NCI-H774 (cell line): ENCODE measurements around the gene DTNA.
A peak's percentile ranks its signal among the peaks of the same experiment; 100 is the strongest.
"Not testable (repeated sequence)": the region's sequence is repeated elsewhere in the genome, so short reads cannot be mapped to it uniquely, and the experiment has no call there.

Source experiments
- DNase-seq: peaks from one replicate; lab custom pipeline; 2025; lab: John Stamatoyannopoulos, UW

Gene DTNA

GRCh38 chr18:34709750-34710441 lies at the start of gene DTNA:
Gene DTNA, plus strand, starts transcription at chr18:34710298. Its CDS starts 45,679 bp downstream, at chr18:34755977.
- peak; percentile 55 for DNase-seq

- no peak for DNase-seq
Observed at GRCh38 chr18:34660572-34660971, 49.5 kb upstream of the DTNA start.

GRCh38 chr18:34661464-34662087 lies 48.5 kb upstream of the DTNA start:
- DNase-seq: no peak

- DNase-seq: no peak
Observed at GRCh38 chr18:34676816-34677574, 33.1 kb upstream of the DTNA start.

- not testable (repeated sequence) for DNase-seq
Observed at GRCh38 chr18:34689750-34690149, 20.3 kb upstream of the DTNA start.

- DNase-seq: no peak
Observed at GRCh38 chr18:34691614-34692013, 18.5 kb upstream of the DTNA start.

GRCh38 chr18:34694591-34695165 lies 15.4 kb upstream of the DTNA start:
- no peak for DNase-seq

GRCh38 chr18:34695310-34695709 lies 14.8 kb upstream of the DTNA start:
- DNase-seq: peak; percentile 19

- no peak for DNase-seq
Observed at GRCh38 chr18:34696671-34697070, 13.4 kb upstream of the DTNA start.

GRCh38 chr18:34697233-34697632 lies 12.9 kb upstream of the DTNA start:
- DNase-seq: no peak

- DNase-seq: no peak
Observed at GRCh38 chr18:34697891-34698290, 12.2 kb upstream of the DTNA start.

GRCh38 chr18:34701911-34702310 lies 8.2 kb upstream of the DTNA start:
- no peak for DNase-seq

- DNase-seq: no peak
Observed at GRCh38 chr18:34702814-34703213, 7.3 kb upstream of the DTNA start.

- DNase-seq: no peak
Observed at GRCh38 chr18:34704074-34704473, 6.0 kb upstream of the DTNA start.

GRCh38 chr18:34704823-34705222 lies 5.3 kb upstream of the DTNA start:
- no peak for DNase-seq

GRCh38 chr18:34707670-34708069 lies 2.4 kb upstream of the DTNA start:
- DNase-seq: peak; percentile 37

- no peak for DNase-seq
Observed at GRCh38 chr18:34709104-34709503, 994 bp upstream of the DTNA start.

GRCh38 chr18:34710458-34710914 lies 388 bp downstream of the DTNA start:
- DNase-seq: no peak

- DNase-seq: peak; percentile 57
Observed at GRCh38 chr18:34710934-34711333, 836 bp downstream of the DTNA start.

- not testable (repeated sequence) for DNase-seq
Observed at GRCh38 chr18:34716111-34716510, 6.0 kb downstream of the DTNA start.

GRCh38 chr18:34718610-34719009 lies 8.5 kb downstream of the DTNA start:
- no peak for DNase-seq

GRCh38 chr18:34720220-34720619 lies 10.1 kb downstream of the DTNA start:
- no peak for DNase-seq

GRCh38 chr18:34723143-34723542 lies 13.0 kb downstream of the DTNA start:
- no peak for DNase-seq
